ENCODE data around the gene OAT. TPM values are rescaled to one million over a fixed set of nuclear protein-coding genes. Genes with fewer than 3 reads are reported as not detected.

OAT gene
- total and polyA plus RNA-seq, 2 donors from 2014 or later: 44.1 to 76.6 TPM

- intact Hi-C loops (cut with DNase I): no loop called here
- FAIRE-seq (no peak), DNase-seq (no peak)
- no peaks in the 10 kb centered on the region for H3K36me3 ChIP-seq (ENCODE audit: control insufficient read depth in 2 of 3, insufficient read depth in 3 of 3, low read length in 3 of 3)
- H3K27ac ChIP-seq (ENCODE audit: low read depth in 2 of 2, low read length in 2 of 2): peak overlapping the region in 1 of 2 donors; percentile 34
- H3K9ac ChIP-seq (ENCODE audit: low read length in 3 of 3): peak overlapping the region in 2 of 3 donors; percentile 57 to 65
- TF ChIP-seq, protein P1, sequence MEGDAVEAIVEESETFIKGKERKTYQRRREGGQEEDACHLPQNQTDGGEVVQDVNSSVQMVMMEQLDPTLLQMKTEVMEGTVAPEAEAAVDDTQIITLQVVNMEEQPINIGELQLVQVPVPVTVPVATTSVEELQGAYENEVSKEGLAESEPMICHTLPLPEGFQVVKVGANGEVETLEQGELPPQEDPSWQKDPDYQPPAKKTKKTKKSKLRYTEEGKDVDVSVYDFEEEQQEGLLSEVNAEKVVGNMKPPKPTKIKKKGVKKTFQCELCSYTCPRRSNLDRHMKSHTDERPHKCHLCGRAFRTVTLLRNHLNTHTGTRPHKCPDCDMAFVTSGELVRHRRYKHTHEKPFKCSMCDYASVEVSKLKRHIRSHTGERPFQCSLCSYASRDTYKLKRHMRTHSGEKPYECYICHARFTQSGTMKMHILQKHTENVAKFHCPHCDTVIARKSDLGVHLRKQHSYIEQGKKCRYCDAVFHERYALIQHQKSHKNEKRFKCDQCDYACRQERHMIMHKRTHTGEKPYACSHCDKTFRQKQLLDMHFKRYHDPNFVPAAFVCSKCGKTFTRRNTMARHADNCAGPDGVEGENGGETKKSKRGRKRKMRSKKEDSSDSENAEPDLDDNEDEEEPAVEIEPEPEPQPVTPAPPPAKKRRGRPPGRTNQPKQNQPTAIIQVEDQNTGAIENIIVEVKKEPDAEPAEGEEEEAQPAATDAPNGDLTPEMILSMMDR (IDR thresholded peaks at IDR 0.05; ENCODE audit: borderline replicate concordance, extremely low read depth, insufficient read depth): no peak
- H3K4me3 ChIP-seq (ENCODE audit: low read length in 3 of 3): peak overlapping the region; percentile 51 to 79 (median 75)
- no peaks in the 10 kb centered on the region for H3K27me3 ChIP-seq (ENCODE audit: control insufficient read depth, insufficient read depth, low read length)
- peaks cover 0 to 12% (median 0%) of the 10 kb centered on the region in 3 donors for H3K4me1 ChIP-seq (ENCODE audit: control insufficient read depth in 2 of 3, insufficient read depth in 2 of 3, low read depth in 1 of 3, low read length in 3 of 3)
- H3K9me3 ChIP-seq (ENCODE audit: control insufficient read depth in 2 of 3, insufficient read depth in 1 of 3, low read length in 3 of 3): no peaks in the 10 kb centered on the region
Measured at GRCh38 chr10:124462348-124462695, 43.6 kb upstream of the OAT start.

- peak within 1 kb of the TSS in 2 of 3 donors; percentile 57 to 65 for H3K9ac ChIP-seq (ENCODE audit: low read length in 3 of 3)
- H3K27ac ChIP-seq (ENCODE audit: low read depth in 2 of 2, low read length in 2 of 2): peak within 1 kb of the TSS; percentile 48 to 88
- peaks cover 0 to 12% (median 0%) of the 10 kb centered on the region in 3 donors for H3K4me1 ChIP-seq (ENCODE audit: control insufficient read depth in 2 of 3, insufficient read depth in 2 of 3, low read depth in 1 of 3, low read length in 3 of 3)
- H3K27me3 ChIP-seq (ENCODE audit: control insufficient read depth, insufficient read depth, low read length): no peaks in the 10 kb centered on the region
- H3K9me3 ChIP-seq (ENCODE audit: control insufficient read depth in 2 of 3, insufficient read depth in 1 of 3, low read length in 3 of 3): no peaks in the 10 kb centered on the region
- intact Hi-C loops (cut with DNase I): no loop called here
- peak within 1 kb of the TSS; percentile 55 to 79 (median 75) for H3K4me3 ChIP-seq (ENCODE audit: low read length in 3 of 3)
- TF ChIP-seq, protein P1 (IDR thresholded peaks at IDR 0.05; ENCODE audit: borderline replicate concordance, extremely low read depth, insufficient read depth): peak; percentile 36
- H3K36me3 ChIP-seq (ENCODE audit: control insufficient read depth in 2 of 3, insufficient read depth in 3 of 3, low read length in 3 of 3): no peaks in the 10 kb centered on the region
- no peak for FAIRE-seq
- peak; percentile 83 to 93 (median 89) for DNase-seq
Measured at GRCh38 chr10:124461642-124462347, 43.1 kb upstream of the OAT start, which contains the start of gene LHPP. TSS of gene LHPP (plus strand) at chr10:124461823. CDS start at chr10:124461863, 40 bp downstream.

DNA sequence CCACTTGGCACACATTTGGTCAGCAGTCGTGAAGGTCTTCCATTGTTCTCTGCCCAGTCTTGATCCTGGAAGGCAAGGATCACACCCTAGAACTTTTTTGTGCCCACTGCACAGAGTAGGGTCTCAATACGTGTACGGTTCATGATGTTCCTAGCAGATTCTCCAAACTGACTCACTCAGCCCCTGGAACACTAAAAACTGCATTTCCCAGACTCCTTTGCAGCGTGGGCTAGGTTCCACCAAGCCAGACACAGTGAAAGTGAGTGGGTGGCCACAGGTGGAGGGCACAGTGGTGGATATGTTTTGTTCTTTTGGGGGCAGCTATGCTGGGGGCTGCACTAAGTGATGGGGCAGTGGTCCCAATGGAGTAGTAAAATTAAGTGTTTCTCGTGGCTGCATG lies 41.4 kb upstream of the OAT start:
- Histone ChIP-seq H3K36me3 (ENCODE audit: control insufficient read depth in 2 of 3, insufficient read depth in 3 of 3, low read length in 3 of 3) (no peaks in the 10 kb centered on the region), H3K27me3 (ENCODE audit: control insufficient read depth, insufficient read depth, low read length) (no peaks in the 10 kb centered on the region), H3K4me1 (ENCODE audit: control insufficient read depth in 2 of 3, insufficient read depth in 2 of 3, low read depth in 1 of 3, low read length in 3 of 3) (peaks cover 0 to 12% (median 0%) of the 10 kb centered on the region in 3 donors), H3K27ac (ENCODE audit: low read depth in 2 of 2, low read length in 2 of 2) (no peak overlapping the region), H3K9me3 (ENCODE audit: control insufficient read depth in 2 of 3, insufficient read depth in 1 of 3, low read length in 3 of 3) (no peaks in the 10 kb centered on the region), H3K9ac (ENCODE audit: low read length in 3 of 3) (no peak overlapping the region), H3K4me3 (ENCODE audit: low read length in 3 of 3) (no peak overlapping the region)
- intact Hi-C loops (cut with DNase I): no loop called here
- no peak for FAIRE-seq
- DNase-seq: no peak
- TF ChIP-seq, protein P1 (IDR thresholded peaks at IDR 0.05; ENCODE audit: borderline replicate concordance, extremely low read depth, insufficient read depth): no peak

Data from kidney (tissue), 14 donors.